Smooth muscle cell (in vitro differentiated cells): ENCODE measurements around the gene PTPRE. TPM values are rescaled to one million over a fixed set of nuclear protein-coding genes. Genes with fewer than 3 reads are reported as not detected.

ENCODE experiments used
- DNase-seq: peaks from one replicate; lab custom pipeline; 2025; ENCODE audit not compliant: unreplicated experiment; lab: John Stamatoyannopoulos, UW
- H2AFZ ChIP-seq: fragments of 200-600 bp; sonication (generic); 2 replicates; pipeline ENCODE4 v1.6.0; 2016; ENCODE audit warnings: antibody characterized with exemption, low read depth, mild to moderate bottlenecking
- H3F3A ChIP-seq: fragments of 200-600 bp; sonication (generic); 2 replicates; pipeline ENCODE4 v1.6.0; 2017; ENCODE audit warnings: antibody characterized with exemption, low read depth
- H3K27ac ChIP-seq: fragments of 200-600 bp; sonication (generic); 2 replicates; pipeline ENCODE4 v1.5.1; 2016; ENCODE audit warnings: low read depth, mild to moderate bottlenecking
- H3K27me3 ChIP-seq: fragments of 200-600 bp; sonication (generic); 2 replicates; pipeline ENCODE4 v1.6.1; 2016; ENCODE audit warnings: low read depth, mild to moderate bottlenecking
- H3K36me3 ChIP-seq: fragments of 200-600 bp; sonication (generic); 2 replicates; pipeline ENCODE4 v1.5.1; 2016; ENCODE audit warnings: low read depth
- H3K4me1 ChIP-seq: fragments of 200-600 bp; sonication (generic); 2 replicates; pipeline ENCODE4 v1.5.1; 2016; ENCODE audit warnings: low read depth
- H3K4me2 ChIP-seq: fragments of 200-600 bp; sonication (generic); 2 replicates; pipeline ENCODE4 v1.6.0; 2016; ENCODE audit warnings: mild to moderate bottlenecking
- H3K4me3 ChIP-seq: fragments of 200-600 bp; sonication (generic); 2 replicates; pipeline ENCODE4 v1.5.1; 2016; ENCODE audit warnings: mild to moderate bottlenecking
- H3K79me2 ChIP-seq: fragments of 200-600 bp; sonication (generic); 2 replicates; pipeline ENCODE4 v1.6.0; 2016; ENCODE audit warnings: low read depth, mild to moderate bottlenecking
- H3K9ac ChIP-seq: fragments of 200-600 bp; sonication (generic); 2 replicates; pipeline ENCODE4 v1.6.0; 2016; ENCODE audit warnings: low read depth
- H3K9me3 ChIP-seq: fragments of 200-600 bp; sonication (generic); replicated peaks from 2 replicates; pipeline ENCODE4 v1.5.1; 2016; ENCODE audit warnings: low read depth
- H4K20me1 ChIP-seq: fragments of 200-600 bp; sonication (generic); 2 replicates; pipeline ENCODE4 v1.6.0; 2016; ENCODE audit warnings: low read depth
- WGBS: methylation state at CpG from one replicate; pipeline ENCODE4 v1.1.7; 2016; ENCODE audit warnings: low lambda C conversion rate; 5-methylcytosine and 5-hydroxymethylcytosine counted together
- polyA plus RNA-seq: library from polyadenylated mRNA; unstranded; fragments of >200 nt; fragmentation: Nextera tagmentation; extraction: Ambion mirVana; gene quantifications from 2 replicates; pipeline ENCODE4 v1.2.1, GENCODE V29; 2016
- total RNA-seq: library from RNA; depleted of rRNA; stranded (reverse); fragments of >200 nt; gene quantifications from 2 replicates; pipeline ENCODE4 v1.2.3, GENCODE V29; 2014
- TF ChIP-seq, protein P1 (sequence below): fragments of 200-600 bp; sonication (generic); IDR thresholded peaks from 2 replicates; pipeline ENCODE4 v1.5.1; 2017; ENCODE audit warnings: borderline replicate concordance, mild to moderate bottlenecking, antibody characterized with exemption; ENCODE audit not compliant: insufficient read depth, poor library complexity, severe bottlenecking

The PTPRE gene
- total and polyA plus RNA-seq, 2 experiments from 2014 or later = 17.1 to 22.7 TPM

GRCh38 chr10:128078136-128078969, 171.4 kb downstream of the PTPRE start:
- Histone ChIP-seq H3K36me3 (peaks cover 15% of the 10 kb centered on the region), H3F3A (no peaks in the 10 kb centered on the region), H3K4me2 (no peak overlapping the region), H3K4me1 (no peaks in the 10 kb centered on the region), H3K27me3 (no peaks in the 10 kb centered on the region), H3K79me2 (no peaks in the 10 kb centered on the region), H3K9me3 (no peaks in the 10 kb centered on the region), H2AFZ (no peak overlapping the region), H3K27ac (no peak overlapping the region), H3K9ac (no peak overlapping the region), H4K20me1 (no peaks in the 10 kb centered on the region), H3K4me3 (no peak overlapping the region)
- TF ChIP-seq, protein P1, sequence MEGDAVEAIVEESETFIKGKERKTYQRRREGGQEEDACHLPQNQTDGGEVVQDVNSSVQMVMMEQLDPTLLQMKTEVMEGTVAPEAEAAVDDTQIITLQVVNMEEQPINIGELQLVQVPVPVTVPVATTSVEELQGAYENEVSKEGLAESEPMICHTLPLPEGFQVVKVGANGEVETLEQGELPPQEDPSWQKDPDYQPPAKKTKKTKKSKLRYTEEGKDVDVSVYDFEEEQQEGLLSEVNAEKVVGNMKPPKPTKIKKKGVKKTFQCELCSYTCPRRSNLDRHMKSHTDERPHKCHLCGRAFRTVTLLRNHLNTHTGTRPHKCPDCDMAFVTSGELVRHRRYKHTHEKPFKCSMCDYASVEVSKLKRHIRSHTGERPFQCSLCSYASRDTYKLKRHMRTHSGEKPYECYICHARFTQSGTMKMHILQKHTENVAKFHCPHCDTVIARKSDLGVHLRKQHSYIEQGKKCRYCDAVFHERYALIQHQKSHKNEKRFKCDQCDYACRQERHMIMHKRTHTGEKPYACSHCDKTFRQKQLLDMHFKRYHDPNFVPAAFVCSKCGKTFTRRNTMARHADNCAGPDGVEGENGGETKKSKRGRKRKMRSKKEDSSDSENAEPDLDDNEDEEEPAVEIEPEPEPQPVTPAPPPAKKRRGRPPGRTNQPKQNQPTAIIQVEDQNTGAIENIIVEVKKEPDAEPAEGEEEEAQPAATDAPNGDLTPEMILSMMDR = peak; percentile 68
- DNase-seq = peak; percentile 11
- 69% methylated on average over 17 of the region's 17 CpGs for WGBS

- TF ChIP-seq, protein P1 = no peak
Observed at GRCh38 chr10:128080231-128080630, 173.3 kb downstream of the PTPRE start.

DNA sequence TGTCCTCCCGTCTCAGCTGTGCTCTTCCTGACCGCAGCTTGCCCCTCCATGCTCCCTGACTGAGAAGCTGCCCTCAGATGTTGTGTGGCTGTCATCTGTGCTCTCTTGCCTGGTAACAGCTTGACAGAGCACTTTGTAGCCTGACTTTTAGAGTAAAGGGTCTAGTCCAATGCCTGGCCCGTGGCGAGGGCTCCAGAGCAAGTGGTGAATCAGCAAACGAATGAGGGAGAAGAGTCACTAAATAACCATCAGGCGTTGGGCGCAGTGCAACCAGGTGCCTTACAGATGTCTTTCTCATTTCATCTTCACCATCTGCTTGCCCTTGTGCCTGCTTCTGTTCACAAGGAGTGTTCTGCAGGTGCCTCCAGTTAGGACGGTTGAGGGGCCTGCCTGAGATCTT, 173.7 kb downstream of the PTPRE start:
- H3K27ac ChIP-seq = no peak overlapping the region
- no peak for DNase-seq
- H3K9me3 ChIP-seq = no peaks in the 10 kb centered on the region
- H3K9ac ChIP-seq = no peak overlapping the region
- TF ChIP-seq, protein P1 = no peak
- no peak overlapping the region for H2AFZ ChIP-seq
- H3K36me3 ChIP-seq = no peaks in the 10 kb centered on the region
- 93% methylated on average over 8 of the region's 8 CpGs for WGBS
- no peaks in the 10 kb centered on the region for H4K20me1 ChIP-seq
- H3K4me3 ChIP-seq = no peak overlapping the region
- no peak overlapping the region for H3K4me2 ChIP-seq
- no peaks in the 10 kb centered on the region for H3K4me1 ChIP-seq
- no peaks in the 10 kb centered on the region for H3K27me3 ChIP-seq
- no peaks in the 10 kb centered on the region for H3K79me2 ChIP-seq
- no peaks in the 10 kb centered on the region for H3F3A ChIP-seq

More at GRCh38 chr10:128080231-128080630, 173.3 kb downstream of the PTPRE start:
- Histone ChIP-seq H3K27me3 (no peaks in the 10 kb centered on the region), H3K4me3 (no peak overlapping the region), H3K9ac (no peak overlapping the region), H3F3A (no peaks in the 10 kb centered on the region), H3K4me1 (no peaks in the 10 kb centered on the region), H3K36me3 (peaks cover under 1% of the 10 kb centered on the region), H3K27ac (no peak overlapping the region), H3K9me3 (no peaks in the 10 kb centered on the region), H3K79me2 (no peaks in the 10 kb centered on the region), H2AFZ (no peak overlapping the region), H3K4me2 (no peak overlapping the region), H4K20me1 (no peaks in the 10 kb centered on the region)
- WGBS = 93% methylated on average over 13 of the region's 13 CpGs
- no peak for DNase-seq

DNA sequence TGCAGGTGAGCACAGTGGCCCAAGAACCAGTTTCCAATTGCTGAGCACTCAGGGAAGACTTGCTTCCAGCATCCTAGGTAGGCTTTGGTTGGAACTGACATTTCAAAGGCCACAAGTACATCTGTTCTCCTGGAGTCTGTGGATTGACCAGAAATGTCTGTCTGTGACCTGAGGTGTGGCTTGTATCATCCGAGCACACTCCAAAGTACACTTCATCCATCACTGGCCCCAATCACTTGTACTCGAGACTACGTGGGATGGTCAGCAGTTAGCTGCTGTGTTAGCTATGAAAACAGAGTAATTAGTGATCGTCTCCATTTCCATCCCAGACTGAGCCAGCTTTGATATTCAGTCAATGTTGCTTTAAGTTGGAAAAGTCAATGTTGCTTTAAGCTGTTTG, 174.3 kb downstream of the PTPRE start:
- H2AFZ ChIP-seq = no peak overlapping the region
- no peaks in the 10 kb centered on the region for H3K4me1 ChIP-seq
- no peaks in the 10 kb centered on the region for H4K20me1 ChIP-seq
- no peak for DNase-seq
- H3K9me3 ChIP-seq = no peaks in the 10 kb centered on the region
- H3F3A ChIP-seq = no peaks in the 10 kb centered on the region
- H3K4me3 ChIP-seq = no peak overlapping the region
- WGBS = 91% methylated on average over 4 of the region's 4 CpGs
- no peaks in the 10 kb centered on the region for H3K36me3 ChIP-seq
- no peaks in the 10 kb centered on the region for H3K27me3 ChIP-seq
- no peak overlapping the region for H3K27ac ChIP-seq
- no peak overlapping the region for H3K4me2 ChIP-seq
- TF ChIP-seq, protein P1 = no peak
- H3K9ac ChIP-seq = no peak overlapping the region
- no peaks in the 10 kb centered on the region for H3K79me2 ChIP-seq
